ENCODE measurements around the gene PTPN4.

DNA sequence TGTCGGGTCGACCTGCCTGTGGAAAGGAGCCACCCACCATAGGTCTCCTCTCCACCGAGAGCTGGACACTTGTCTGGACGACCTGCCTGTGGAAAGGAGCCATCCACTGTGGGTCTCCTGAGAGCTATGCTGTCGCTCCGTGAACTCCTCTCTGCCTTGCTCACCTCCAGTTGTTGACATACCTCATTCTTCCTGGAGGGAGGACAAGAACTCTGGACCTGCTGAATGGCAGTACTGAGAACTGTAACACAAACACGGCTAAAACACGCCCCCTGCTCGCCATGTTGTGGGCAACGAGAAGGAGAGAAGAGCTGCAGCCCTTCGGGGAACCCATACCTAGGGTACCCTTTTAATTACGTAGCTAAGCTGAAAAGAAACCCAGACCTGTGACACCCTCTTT is 77.6 kb downstream of the PTPN4 start:
- TF ChIP-seq, protein P1, sequence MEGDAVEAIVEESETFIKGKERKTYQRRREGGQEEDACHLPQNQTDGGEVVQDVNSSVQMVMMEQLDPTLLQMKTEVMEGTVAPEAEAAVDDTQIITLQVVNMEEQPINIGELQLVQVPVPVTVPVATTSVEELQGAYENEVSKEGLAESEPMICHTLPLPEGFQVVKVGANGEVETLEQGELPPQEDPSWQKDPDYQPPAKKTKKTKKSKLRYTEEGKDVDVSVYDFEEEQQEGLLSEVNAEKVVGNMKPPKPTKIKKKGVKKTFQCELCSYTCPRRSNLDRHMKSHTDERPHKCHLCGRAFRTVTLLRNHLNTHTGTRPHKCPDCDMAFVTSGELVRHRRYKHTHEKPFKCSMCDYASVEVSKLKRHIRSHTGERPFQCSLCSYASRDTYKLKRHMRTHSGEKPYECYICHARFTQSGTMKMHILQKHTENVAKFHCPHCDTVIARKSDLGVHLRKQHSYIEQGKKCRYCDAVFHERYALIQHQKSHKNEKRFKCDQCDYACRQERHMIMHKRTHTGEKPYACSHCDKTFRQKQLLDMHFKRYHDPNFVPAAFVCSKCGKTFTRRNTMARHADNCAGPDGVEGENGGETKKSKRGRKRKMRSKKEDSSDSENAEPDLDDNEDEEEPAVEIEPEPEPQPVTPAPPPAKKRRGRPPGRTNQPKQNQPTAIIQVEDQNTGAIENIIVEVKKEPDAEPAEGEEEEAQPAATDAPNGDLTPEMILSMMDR (conservative IDR thresholded peaks at IDR 0.05): no peak
- no peak for TF ChIP-seq ZFX (IDR thresholded peaks at IDR 0.05)
